ENCODE measurements around the gene POM121L12. TPM values are rescaled to one million over a fixed set of nuclear protein-coding genes. Genes with fewer than 3 reads are reported as not detected.

POM121L12 gene
- total RNA-seq (not detected), total RNA-seq (0 reads per million in 2 donors)

- Mint-ChIP-seq H3K27ac (no peak within 1 kb of the TSS), H3K27me3 (no peaks in the 10 kb centered on the region), H3K36me3 (ENCODE audit: low read depth) (no peaks in the 10 kb centered on the region), H3K4me3 (no peak within 1 kb of the TSS), H3K4me1 (no peaks in the 10 kb centered on the region)
- DNase-seq, result no peak
- no peaks in the 10 kb centered on the region for H3K9me3 ChIP-seq (ENCODE audit: control insufficient read depth, low read length, poor library complexity, severe bottlenecking)
- no peak for ATAC-seq
These were observed at the start of gene POM121L12 for GRCh38 chr7:53035499-53036412. Gene POM121L12 (plus strand): TSS chr7:53035633. CDS start chr7:53035672, 39 bp downstream.

DNA sequence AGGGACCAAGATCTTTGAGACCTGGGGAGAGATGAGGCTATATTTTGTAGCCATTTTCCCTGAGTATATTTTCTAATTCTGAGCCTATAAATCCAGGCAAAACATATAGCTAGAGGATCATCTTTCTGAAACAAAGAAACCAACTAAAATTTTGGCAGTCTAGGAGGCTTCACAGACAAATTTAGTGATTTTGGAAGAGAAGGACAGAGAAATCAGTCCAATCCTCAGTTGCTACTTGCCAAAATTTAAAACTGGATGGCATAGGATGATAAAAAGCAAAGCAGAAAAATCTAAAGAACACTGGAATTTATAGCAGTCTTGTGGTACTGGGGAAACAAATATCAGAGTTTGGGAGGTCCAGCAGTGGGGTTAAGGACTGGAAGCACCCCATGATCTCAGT, 43.4 kb upstream of the POM121L12 start:
- no peaks in the 10 kb centered on the region for H3K9me3 ChIP-seq (ENCODE audit: control insufficient read depth, low read length, poor library complexity, severe bottlenecking)
- ATAC-seq (no peak), DNase-seq (no peak)
- H3K27ac Mint-ChIP-seq, result no peak overlapping the region
- no peaks in the 10 kb centered on the region for H3K36me3 Mint-ChIP-seq (ENCODE audit: low read depth)
- H3K4me1 Mint-ChIP-seq, result no peaks in the 10 kb centered on the region
- H3K4me3 Mint-ChIP-seq, result no peak overlapping the region
- no peaks in the 10 kb centered on the region for H3K27me3 Mint-ChIP-seq

DNA sequence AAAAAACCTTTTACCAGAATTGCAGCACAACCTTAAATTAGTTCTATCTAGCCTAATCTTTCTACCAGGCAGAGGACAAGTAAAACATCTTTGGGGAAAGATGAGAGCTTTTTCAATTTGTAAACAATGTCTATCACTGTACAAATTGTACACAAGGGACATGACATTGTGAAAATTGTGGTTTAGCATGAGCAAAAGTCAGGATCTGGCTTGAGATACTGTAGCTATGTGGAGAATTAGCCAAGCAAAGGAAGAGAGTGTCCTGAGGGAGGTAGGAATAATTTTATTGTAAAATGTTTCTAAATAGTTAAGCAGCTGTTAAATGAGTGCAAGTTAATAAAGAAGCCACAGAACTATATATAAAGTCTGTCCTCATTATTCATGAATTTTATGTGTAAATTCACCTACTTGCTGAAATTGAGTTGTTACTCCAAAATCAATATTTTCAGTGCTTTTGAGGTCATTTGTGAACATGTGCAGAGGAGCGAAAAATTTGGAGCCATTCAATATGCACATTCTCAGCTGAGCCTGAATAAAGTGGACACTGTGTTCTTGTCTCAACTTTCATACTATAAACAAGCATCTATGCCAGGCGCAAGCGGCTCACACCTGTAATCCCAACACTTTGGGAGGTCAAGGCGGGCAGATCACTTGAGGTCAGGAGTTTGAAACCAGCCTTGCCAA, 42.8 kb upstream of the POM121L12 start:
- Mint-ChIP-seq H3K27ac (no peak overlapping the region), H3K36me3 (ENCODE audit: low read depth) (no peaks in the 10 kb centered on the region), H3K4me1 (no peaks in the 10 kb centered on the region), H3K4me3 (no peak overlapping the region), H3K27me3 (no peaks in the 10 kb centered on the region)
- ATAC-seq, result no peak
- H3K9me3 ChIP-seq (ENCODE audit: control insufficient read depth, low read length, poor library complexity, severe bottlenecking), result no peaks in the 10 kb centered on the region
- DNase-seq, result no peak

DNA sequence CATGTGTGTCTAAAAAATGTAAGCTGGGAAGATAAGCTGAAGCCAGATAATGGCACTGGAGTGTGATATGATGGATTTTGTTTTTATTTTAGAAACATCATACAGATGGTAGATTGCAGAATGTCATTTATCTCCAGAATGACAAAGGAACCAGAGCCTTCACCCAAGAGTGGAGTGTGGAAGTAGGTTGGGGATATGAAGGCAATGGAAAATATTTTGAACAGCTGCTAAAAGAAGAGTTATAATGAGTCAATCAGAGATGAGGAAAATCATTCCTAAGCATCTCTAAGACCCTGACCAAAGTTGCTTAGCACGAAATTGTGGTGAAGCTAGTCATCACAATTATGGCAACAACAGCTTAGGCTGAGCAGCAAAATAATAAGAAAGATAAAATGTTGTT, 39.8 kb upstream of the POM121L12 start:
- DNase-seq (no peak), ATAC-seq (no peak)
- Mint-ChIP-seq H3K36me3 (ENCODE audit: low read depth) (no peaks in the 10 kb centered on the region), H3K4me1 (no peaks in the 10 kb centered on the region), H3K27ac (no peak overlapping the region), H3K4me3 (no peak overlapping the region), H3K27me3 (no peaks in the 10 kb centered on the region)
- no peaks in the 10 kb centered on the region for H3K9me3 ChIP-seq (ENCODE audit: control insufficient read depth, low read length, poor library complexity, severe bottlenecking)

DNA sequence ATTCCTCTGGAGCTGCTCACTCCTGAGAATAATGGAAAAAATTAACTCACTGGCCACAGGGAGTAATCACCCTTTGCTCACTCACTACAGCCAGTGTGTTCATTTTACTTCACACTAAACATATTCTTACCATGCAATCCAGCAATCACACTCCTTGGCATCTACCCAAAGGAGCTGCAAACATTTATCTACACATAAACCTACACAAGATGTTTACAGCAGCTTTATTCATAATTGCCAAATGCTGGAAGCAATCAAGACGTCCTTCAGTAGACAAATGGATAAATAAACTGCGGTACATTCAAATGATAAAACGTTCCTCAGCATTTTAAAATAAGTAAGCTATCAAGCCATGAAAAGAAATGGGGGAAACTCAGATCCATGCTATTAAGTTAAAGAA, 34.2 kb upstream of the POM121L12 start:
- no peaks in the 10 kb centered on the region for H3K27me3 Mint-ChIP-seq
- ATAC-seq, result no peak
- no peak for DNase-seq
- H3K4me3 Mint-ChIP-seq, result no peak overlapping the region
- H3K27ac Mint-ChIP-seq, result no peak overlapping the region
- H3K4me1 Mint-ChIP-seq, result no peaks in the 10 kb centered on the region
- H3K9me3 ChIP-seq (ENCODE audit: control insufficient read depth, low read length, poor library complexity, severe bottlenecking), result no peaks in the 10 kb centered on the region
- no peaks in the 10 kb centered on the region for H3K36me3 Mint-ChIP-seq (ENCODE audit: low read depth)

DNA sequence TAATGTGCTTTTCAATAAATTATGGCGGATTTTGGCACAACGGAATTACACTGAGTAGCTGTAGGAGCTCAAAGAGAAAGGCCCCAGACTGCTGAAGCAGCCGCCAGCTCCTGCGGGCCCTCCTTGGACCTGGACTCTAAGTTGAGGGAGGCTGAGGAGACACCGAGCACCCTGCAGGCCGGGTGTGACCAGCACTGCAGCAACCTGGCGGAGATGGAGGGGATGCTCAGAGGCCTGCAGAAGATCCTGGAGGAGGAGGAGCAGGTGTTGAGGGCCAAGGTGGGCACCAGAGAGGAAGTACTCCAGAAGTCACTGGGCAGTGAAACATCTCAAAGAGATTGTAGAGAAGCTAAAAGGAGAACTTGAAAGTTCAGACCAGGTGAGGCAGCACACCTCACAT, 33.0 kb upstream of the POM121L12 start:
- no peaks in the 10 kb centered on the region for H3K9me3 ChIP-seq (ENCODE audit: control insufficient read depth, low read length, poor library complexity, severe bottlenecking)
- ATAC-seq (no peak), DNase-seq (no peak)
- H3K4me1 Mint-ChIP-seq, result no peaks in the 10 kb centered on the region
- no peak overlapping the region for H3K4me3 Mint-ChIP-seq
- H3K27me3 Mint-ChIP-seq, result no peaks in the 10 kb centered on the region
- no peak overlapping the region for H3K27ac Mint-ChIP-seq
- no peaks in the 10 kb centered on the region for H3K36me3 Mint-ChIP-seq (ENCODE audit: low read depth)

DNA sequence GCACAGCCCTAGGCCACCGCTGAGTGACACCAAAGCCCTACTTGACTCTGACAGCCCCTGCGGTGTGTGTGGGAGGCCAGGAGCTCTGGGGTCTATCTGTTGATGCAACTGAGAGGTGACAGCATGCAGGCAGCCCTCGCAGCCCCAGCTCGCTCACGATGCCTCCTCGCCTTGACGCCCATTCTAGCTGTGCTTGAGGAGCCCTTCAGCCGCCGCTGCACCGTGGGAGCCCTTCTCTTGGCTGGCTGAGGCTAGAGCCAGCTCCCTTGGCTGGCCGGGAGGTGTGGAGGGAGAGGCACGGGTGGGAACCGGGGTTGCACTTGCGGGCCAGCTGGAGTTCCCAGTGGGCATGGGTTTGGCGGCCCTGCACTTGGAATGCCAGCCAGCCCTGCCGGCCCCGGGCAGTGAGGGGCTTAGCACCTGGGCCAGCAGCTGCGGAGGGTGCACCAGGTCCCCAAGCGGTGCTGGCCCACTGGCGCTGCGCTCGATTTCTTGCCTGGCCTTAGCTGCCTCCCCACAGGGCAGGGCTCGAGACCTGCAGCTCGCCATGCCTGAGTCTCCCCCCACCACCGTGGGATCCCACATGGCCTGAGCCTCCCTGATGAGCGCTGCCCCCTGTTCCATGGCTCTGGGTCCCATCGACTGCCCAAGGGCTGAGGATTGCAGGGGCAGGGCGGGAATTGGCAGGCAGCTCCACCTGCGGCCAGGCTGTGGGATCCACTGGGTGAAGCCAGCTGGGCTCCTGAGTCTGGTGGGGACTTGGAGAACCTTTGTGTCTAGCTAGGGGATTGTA, 31.6 kb upstream of the POM121L12 start:
- Mint-ChIP-seq H3K4me3 (no peak overlapping the region), H3K27me3 (no peaks in the 10 kb centered on the region), H3K36me3 (ENCODE audit: low read depth) (no peaks in the 10 kb centered on the region), H3K4me1 (no peaks in the 10 kb centered on the region), H3K27ac (no peak overlapping the region)
- no peak for ATAC-seq
- DNase-seq, result no peak
- no peaks in the 10 kb centered on the region for H3K9me3 ChIP-seq (ENCODE audit: control insufficient read depth, low read length, poor library complexity, severe bottlenecking)

DNA sequence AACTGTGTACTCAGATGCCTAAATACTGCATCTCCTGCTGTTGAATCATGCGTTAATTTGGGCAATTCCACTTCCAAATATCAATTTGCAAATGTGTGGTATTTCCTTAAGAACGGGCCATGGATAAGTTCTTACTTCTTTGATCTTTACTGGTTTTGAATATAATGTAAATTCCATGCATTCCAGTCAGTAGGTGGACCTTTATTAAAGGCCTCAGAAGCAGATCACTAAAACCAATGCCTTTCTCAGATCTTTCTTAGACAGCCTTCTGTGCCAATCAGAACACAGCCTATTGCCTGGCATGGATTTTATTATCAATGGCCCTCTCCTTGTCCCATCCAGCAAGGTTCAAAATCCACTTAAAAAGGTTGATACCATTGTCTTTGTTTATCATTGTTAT, 21.5 kb upstream of the POM121L12 start:
- no peaks in the 10 kb centered on the region for H3K36me3 Mint-ChIP-seq (ENCODE audit: low read depth)
- H3K4me3 Mint-ChIP-seq, result no peak overlapping the region
- ATAC-seq, result no peak
- H3K4me1 Mint-ChIP-seq, result no peaks in the 10 kb centered on the region
- DNase-seq, result no peak
- H3K27ac Mint-ChIP-seq, result no peak overlapping the region
- H3K9me3 ChIP-seq (ENCODE audit: control insufficient read depth, low read length, poor library complexity, severe bottlenecking), result peaks cover 5% of the 10 kb centered on the region
- H3K27me3 Mint-ChIP-seq, result no peaks in the 10 kb centered on the region

GRCh38 chr7:53015463-53015862, 20.0 kb upstream of the POM121L12 start:
- ATAC-seq, result no peak

DNA sequence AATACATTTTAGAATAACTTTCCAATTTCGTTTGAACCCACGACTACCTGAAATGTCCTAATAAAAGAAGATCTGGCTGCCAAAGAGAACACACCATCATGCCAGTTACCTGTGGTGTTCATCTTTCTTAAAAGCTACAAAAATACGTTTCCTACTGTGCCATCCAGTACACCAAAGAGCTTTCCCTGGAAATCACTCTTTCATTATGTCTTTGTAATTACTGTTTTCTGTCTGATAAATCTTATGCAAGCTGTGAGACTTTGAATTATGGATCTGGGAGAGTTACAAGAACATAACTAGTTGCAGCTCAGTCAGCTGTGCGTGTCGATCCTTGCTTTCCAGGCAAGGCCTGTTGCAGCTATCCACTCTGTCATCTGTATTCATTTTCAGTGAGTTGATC, 12.5 kb upstream of the POM121L12 start:
- no peaks in the 10 kb centered on the region for H3K4me1 Mint-ChIP-seq
- DNase-seq (no peak), ATAC-seq (no peak)
- no peaks in the 10 kb centered on the region for H3K9me3 ChIP-seq (ENCODE audit: control insufficient read depth, low read length, poor library complexity, severe bottlenecking)
- no peaks in the 10 kb centered on the region for H3K36me3 Mint-ChIP-seq (ENCODE audit: low read depth)
- no peaks in the 10 kb centered on the region for H3K27me3 Mint-ChIP-seq
- H3K4me3 Mint-ChIP-seq, result no peak overlapping the region
- no peak overlapping the region for H3K27ac Mint-ChIP-seq

More at GRCh38 chr7:53015463-53015862, 20.0 kb upstream of the POM121L12 start:
- H3K4me1 Mint-ChIP-seq, result no peaks in the 10 kb centered on the region
- H3K9me3 ChIP-seq (ENCODE audit: control insufficient read depth, low read length, poor library complexity, severe bottlenecking), result peaks cover 5% of the 10 kb centered on the region
- DNase-seq, result no peak
- no peak overlapping the region for H3K4me3 Mint-ChIP-seq
- no peak overlapping the region for H3K27ac Mint-ChIP-seq
- H3K36me3 Mint-ChIP-seq (ENCODE audit: low read depth), result no peaks in the 10 kb centered on the region
- H3K27me3 Mint-ChIP-seq, result no peaks in the 10 kb centered on the region

- ATAC-seq (no peak), DNase-seq (no peak)
- Mint-ChIP-seq H3K36me3 (ENCODE audit: low read depth) (no peaks in the 10 kb centered on the region), H3K27ac (no peak overlapping the region), H3K4me3 (no peak overlapping the region), H3K4me1 (no peaks in the 10 kb centered on the region), H3K27me3 (no peaks in the 10 kb centered on the region)
- H3K9me3 ChIP-seq (ENCODE audit: control insufficient read depth, low read length, poor library complexity, severe bottlenecking), result no peaks in the 10 kb centered on the region
These were observed 13.2 kb downstream of the POM121L12 start for GRCh38 chr7:53048638-53049037.

DNA sequence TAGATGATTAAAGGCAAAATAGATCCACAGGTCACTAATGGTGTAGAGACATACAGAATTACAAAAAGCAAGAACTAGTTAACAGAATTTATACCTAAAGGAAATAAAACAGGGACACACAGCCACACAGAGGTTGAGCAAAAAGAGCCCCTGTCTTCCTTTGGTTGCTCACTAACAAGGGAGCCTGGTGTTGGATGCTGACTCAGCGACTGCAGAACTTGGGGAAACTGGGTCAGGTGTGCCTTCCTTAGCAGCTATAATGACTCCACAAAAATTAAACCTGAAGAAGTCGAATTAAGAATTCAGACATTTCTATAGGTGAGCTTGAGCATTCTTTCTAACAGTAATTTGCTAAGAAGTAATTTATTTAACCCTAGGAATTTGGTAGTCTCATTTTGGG, 15.0 kb downstream of the POM121L12 start:
- ATAC-seq (no peak), DNase-seq (no peak)
- Mint-ChIP-seq H3K4me1 (no peaks in the 10 kb centered on the region), H3K27ac (no peak overlapping the region), H3K27me3 (no peaks in the 10 kb centered on the region), H3K4me3 (no peak overlapping the region), H3K36me3 (ENCODE audit: low read depth) (no peaks in the 10 kb centered on the region)
- no peaks in the 10 kb centered on the region for H3K9me3 ChIP-seq (ENCODE audit: control insufficient read depth, low read length, poor library complexity, severe bottlenecking)

- Mint-ChIP-seq H3K27ac (no peak overlapping the region), H3K4me3 (no peak overlapping the region), H3K4me1 (no peaks in the 10 kb centered on the region), H3K36me3 (ENCODE audit: low read depth) (no peaks in the 10 kb centered on the region), H3K27me3 (no peaks in the 10 kb centered on the region)
- peaks cover 2% of the 10 kb centered on the region for H3K9me3 ChIP-seq (ENCODE audit: control insufficient read depth, low read length, poor library complexity, severe bottlenecking)
- no peak for ATAC-seq
- DNase-seq, result no peak
These were observed 24.2 kb downstream of the POM121L12 start for GRCh38 chr7:53059591-53059990.

All from T-helper 17 cell (primary cell).